Activated CD4-positive, CD25-positive, alpha-beta regulatory T cell treated with anti-CD3 and anti-CD28 coated beads, Interleukin-2, amount 50 U/mL, for 16 hours (primary cell): Measurements from ENCODE around the gene PDE2A.

ENCODE experiments used
- DNase-seq: peaks from one replicate; pipeline ENCODE4 v3.0.0-alpha.2; 2020; ENCODE audit warnings: low read depth, low spot score

PDE2A gene

DNA sequence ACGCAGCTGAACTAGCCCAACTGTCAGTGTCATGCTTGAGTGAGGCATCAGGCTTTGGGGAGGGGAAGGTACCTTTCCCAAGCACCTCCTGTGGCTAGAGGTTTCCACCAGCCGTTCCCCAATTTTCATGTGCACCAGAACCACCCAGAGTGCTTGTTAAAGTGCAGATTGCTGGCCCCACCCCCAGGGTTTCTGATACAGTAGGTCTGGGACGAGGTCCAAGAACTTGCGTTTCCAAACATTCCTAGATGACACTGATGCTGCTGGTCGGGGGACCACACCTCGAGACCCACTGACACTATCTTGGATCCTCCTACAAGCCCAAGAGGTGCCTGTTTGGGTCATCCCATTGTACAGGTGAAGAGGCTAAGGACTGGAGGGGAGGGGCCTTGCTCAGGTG lies 59.8 kb downstream of the PDE2A start:
- no peak for DNase-seq

DNA sequence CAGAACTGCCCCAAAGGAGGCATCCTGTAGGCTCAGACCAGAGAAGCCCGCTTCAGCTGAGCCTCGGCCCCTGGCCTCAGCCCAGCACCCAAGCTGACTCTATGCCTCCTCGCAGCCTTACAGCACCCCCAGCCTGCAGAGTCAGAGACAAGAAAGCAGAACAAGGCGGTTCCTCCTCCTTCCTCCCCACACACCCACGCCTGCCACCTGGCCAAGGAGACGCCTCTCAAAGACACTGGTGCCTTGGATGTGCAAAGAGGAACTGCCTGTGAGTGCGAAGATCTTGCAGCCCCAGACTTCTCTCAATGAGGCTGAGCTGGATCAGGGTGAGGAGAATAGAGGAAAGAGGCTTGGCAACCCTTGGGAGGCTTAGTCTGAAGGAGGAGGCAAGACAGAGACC lies 60.2 kb downstream of the PDE2A start:
- no peak for DNase-seq

DNA sequence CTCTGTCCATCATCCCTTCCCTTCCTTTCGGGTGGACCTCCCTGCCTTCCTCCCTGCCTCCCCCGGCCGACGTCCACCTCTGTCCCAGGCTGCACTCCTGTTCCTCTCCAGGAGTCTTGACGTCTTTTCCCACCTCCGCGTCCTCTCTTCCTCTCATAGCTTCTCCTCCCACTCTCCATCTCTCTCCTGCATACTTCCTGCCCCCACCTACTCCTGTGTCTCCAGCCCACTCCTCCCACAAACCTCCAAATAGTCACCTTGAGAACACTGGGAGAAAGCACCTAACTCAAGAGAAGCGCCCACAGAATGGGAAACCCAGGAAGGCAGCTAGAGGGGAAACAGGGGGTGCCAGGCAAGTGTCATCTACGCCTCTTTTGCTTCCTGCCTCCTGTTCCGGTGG lies 60.8 kb downstream of the PDE2A start:
- DNase-seq: no peak

DNA sequence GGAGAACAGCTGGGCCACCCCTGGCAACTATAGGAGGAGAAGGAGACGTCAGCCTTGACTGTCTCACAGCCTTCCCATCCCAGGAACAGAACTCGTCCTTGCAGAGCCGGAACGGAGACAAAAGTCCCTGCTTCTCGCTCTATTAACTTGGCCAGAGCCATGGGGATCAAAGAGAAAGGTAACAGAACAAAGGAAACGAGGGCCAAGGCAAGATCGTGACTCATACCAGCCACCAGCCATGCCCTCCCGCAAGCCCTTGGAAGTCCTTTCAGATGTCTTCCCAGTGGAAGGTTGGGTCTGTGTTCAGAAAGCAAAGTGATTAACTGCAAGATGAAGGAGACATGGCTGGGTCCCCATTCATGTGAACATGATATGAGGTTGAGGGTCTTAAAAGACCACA lies 64.7 kb downstream of the PDE2A start:
- no peak for DNase-seq

DNA sequence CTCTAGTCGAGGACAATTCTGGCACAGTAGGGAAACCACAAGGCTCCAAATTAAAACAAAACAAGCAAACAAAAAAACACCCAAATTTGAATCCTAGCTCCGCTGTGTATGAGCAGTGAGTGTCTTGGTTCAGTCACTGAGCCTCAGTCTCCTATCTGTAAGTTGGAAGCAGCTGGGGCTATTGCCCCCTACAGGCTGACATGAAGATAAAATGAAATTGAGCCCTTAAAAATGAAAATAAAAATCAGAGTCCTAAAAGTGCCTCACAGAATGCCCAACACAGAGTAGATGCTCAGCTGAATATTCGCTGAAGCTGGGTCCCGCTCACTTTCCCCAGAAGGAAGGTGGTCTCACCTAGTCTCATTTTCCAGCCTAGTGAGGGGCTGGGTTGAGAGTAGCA lies 65.2 kb downstream of the PDE2A start:
- DNase-seq: no peak

DNA sequence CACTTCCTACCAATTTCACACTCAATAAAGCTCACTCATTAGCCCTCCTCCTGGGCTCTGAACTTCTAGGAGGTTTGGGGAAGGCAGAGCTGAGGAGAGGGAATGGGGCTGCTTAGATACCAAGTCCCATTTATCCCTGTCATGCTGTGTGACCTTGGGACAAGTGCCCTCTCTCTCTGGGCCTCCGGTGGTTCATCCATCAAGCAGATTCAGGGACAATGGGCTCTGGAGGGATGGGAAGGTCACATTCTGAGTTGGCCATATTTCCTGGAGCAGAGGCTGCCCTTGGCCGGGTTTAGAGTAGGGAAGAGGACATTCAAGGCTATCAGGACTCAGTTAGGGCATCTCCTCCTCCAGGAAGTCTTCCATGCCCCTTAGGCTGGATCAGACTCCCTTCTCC lies 66.7 kb downstream of the PDE2A start:
- no peak for DNase-seq

DNA sequence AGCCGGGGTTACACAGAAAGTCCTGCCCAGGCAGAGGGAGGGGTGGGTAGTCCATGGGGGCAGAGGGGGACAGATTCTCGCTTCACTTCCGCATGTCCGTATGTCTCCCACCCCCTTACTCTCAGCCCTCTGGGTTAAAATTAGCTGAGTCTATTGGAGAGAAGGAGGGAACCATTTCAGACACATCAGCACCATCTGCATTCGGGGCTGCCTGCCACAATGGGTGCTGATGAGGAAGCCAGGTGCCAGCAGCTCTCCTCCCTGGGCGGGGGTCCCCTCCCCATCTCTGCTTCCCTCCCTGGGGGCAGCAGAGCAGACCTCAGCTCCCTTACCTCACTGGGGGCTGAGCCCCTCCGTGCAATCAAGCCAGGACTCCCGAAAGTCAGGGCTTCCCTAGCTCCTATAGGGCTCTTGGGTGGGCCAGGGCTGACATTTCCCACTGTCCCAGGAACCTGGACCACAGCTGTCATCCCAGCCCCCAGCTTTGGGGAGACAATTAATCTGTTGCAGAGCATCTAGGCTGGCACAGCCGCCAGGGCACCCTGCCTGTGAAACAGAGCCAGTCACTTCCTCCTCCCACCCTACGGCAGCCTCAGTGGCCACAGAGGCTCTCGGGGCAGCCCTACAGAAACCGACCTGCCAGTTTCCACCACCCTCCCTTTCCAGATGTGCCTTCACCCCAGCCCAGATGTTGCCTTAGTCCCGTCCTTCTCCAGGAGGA lies 67.3 kb downstream of the PDE2A start:
- no peak for DNase-seq

DNA sequence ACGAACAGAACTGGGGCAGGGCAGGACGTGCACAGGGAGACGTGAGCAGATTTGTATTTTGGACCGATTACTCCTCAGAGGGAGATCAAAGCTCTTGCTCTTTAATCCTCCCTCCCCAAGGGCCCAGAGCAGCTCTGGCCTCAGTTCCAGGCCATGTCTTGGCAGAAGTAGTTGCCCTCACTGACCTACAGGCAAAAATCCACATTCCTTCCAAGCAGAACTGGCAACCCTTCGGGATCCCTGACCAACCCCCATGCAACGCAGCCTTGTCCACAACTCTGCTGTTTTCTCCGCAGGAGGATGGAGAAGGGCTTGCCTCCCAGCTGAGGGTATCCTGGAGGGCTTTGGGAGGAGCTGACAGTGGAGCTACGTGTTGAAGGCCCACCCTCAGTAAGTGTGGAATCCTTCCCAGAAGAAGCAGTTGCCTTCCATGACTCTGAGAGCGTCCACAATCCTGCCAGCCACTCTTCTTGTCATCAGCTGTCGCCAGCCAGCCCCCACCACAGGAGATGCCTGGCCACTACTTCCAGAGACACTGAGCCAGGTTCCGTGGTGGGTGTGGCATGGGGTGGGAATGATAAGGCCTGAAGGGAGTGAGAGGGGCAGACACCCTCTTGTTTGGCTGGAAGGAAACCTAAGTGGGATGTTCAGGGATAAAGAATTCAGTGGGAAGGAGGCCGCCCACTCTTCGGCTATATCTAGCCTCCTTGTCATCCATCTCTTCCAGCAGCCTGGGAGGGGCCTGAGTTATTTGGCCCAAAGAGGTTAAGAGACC lies 68.1 kb downstream of the PDE2A start:
- DNase-seq: no peak

DNA sequence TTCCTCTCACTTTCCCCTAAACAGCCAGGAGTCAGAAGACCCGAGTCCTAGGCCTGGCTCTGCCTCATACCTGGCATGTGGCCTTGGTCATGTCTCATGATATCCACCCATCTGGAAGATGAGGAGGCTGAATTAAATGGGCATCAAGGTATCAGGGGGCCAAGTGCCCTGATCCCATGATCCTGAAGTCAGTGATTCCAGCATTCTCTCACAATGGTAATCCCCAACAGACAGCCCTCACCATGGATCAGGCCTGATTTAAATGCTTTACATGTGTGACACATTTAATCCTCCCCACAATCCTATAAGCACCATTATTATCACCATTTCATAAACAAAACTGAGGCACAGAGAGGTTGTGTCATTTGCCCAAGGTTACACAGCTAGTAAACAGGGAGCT lies 70.0 kb downstream of the PDE2A start:
- DNase-seq: no peak

DNA sequence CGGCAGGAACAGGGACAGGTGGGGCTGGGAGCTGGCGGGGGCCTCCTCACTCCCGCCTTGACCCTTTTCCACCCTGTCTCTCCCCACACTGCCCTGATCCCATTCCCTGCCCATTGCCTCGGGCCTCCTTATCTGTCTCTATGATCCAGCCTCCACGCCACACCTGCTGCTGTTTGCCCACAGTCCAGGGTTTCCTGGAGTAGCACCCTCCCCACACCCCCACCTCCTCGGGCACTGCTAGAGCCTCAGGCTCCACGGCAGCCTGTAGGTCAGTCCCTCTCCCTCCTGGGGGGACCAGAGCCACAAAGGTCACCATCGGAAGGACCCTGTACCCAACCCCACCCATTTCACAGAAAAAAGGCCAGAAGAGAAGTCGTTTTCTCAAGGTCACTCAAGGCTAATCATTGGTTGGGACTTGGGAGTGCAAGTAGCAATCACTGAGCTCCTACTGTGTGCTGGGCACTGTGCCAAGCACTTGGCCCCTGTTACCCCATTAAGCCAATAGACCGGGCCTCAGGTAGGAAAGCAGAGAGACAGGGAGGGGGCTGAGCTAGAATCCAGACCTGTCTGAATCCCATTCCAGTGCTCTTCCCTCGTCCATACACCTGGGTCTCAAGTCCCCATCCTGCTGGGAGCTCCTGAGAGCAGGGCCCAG lies 71.8 kb downstream of the PDE2A start:
- no peak for DNase-seq

DNA sequence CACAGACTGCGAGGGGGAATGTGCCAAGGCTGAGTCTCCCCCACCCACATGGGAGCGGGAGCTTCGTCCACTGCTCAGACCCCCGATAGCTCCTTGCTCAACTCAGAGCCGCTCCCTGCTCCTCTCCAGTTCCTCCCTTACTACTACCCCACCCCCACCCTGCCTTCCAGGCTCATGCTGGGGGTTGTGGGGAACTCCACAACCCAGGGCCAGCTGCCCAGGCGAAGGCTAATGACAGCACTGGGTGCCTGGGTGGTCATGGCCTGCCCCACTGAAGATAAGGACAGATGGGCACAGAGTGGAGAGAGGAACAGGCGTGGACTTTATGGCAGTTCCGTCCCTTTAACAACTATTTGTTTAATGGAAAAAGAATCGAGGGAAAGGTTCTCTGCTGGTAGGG lies 73.7 kb downstream of the PDE2A start:
- no peak for DNase-seq

DNA sequence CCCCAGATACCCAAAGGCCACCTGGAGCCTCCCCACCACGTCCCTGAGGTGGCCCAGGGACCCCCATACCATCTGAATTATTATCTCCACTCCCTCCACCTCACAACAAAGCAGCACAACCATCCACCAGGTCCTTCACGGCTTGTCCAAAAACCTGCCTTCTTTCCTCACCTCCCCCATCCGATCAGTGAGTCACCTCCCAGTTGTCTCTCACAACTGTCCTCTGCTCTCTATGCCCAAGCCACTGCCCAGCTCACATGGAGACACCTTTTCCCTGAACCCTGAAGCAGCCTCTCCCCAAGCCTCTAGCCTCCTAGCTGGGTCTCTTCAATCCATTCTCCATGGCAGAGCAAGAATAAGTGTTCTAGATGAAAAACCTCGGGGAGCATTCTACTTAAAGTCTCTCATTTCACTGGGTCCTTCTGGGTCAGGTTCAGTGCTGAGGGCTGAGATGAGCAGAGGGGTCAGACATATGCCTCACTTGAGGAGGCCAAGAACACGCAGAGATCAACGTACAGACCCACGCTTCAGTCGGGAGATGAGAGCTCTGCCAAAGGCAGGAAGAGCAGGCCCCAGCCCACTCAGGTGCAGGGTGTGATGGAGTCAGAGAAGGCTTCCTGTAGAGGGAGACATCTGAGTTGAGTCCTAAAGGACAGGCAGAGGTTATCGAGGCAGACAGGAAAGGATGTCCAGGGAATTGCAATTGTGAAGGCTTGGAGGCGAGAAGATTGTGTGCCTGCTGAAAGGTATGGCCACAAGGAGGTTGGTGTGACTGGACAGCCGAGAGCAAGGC lies 74.7 kb downstream of the PDE2A start:
- no peak for DNase-seq

DNA sequence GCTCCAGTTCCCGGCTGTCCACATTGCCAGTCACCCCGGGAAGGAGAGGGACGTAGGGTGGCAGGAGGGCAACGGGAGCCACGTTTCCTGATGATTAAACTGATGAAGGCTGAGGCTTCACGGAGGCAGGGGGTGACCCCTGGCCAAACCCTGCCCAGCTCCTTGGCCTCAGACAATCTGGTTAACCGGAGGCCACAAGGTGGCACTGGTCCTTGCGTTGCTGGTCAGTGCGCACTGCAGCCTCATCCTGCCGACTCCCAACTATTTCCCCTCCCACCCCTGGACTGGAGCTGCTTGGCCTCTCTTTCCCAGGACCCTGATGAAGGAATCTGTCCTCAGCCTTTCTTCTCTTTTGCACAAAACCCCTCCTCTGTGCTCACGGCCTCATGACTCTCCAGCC lies 75.3 kb downstream of the PDE2A start:
- no peak for DNase-seq

DNA sequence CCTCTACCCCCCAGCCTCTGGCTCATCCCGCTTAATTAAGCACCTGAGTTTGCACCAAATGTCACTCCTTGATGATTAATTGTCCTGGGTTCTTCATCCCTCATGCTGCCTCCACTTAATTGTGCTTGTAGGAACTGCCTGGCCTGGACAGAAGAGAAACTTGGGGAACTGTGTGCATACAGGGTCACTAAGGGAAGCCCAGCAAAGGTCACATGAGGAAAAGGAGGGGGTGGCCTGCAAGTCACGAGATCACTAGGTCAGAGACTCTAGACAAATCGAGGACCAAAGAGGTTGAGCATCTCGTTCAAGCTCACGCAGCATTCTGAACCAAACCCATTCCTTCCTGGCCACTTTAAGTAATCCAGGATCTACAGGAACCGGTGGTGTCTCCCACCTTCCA lies 75.8 kb downstream of the PDE2A start:
- DNase-seq: no peak

DNA sequence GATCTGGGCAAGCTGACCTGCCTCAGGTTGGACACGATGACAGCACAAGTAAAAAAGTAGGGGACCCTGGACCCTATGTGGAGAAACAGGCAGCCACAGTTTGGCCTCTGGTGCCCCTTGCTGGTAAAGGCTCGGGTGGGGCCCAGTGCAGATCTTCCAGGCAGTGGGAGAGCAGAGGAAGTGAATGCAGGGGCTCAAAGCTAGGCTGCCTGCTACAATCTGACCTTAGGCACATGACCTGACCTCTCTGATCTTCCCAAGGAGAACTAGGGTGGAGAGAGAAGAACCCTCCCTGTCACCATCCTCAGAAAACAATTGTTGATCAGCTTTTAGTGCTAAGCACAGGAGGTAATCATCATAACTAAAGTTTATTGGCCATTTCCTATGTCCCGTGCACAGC lies 76.5 kb downstream of the PDE2A start:
- no peak for DNase-seq

DNA sequence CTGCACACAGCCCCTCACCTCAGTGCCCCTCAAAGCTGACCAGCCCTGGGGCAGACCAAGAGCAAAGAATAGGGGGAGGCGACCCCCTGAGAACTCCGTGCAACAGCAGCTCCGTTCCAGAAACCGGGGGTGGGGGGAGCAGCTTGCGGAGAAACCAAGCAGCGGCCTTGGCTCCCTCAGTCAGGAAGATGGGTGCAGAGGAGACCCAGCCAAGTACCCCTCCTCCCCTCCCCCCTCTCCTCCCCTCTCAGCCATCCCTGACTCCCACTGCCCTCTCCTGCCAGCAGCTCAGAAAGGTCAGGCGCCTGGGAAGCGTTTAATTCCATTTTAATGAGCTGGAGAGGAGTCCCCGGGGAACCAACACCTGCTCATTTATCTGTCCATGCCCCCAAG lies 78.9 kb downstream of the PDE2A start:
- DNase-seq: no peak

DNA sequence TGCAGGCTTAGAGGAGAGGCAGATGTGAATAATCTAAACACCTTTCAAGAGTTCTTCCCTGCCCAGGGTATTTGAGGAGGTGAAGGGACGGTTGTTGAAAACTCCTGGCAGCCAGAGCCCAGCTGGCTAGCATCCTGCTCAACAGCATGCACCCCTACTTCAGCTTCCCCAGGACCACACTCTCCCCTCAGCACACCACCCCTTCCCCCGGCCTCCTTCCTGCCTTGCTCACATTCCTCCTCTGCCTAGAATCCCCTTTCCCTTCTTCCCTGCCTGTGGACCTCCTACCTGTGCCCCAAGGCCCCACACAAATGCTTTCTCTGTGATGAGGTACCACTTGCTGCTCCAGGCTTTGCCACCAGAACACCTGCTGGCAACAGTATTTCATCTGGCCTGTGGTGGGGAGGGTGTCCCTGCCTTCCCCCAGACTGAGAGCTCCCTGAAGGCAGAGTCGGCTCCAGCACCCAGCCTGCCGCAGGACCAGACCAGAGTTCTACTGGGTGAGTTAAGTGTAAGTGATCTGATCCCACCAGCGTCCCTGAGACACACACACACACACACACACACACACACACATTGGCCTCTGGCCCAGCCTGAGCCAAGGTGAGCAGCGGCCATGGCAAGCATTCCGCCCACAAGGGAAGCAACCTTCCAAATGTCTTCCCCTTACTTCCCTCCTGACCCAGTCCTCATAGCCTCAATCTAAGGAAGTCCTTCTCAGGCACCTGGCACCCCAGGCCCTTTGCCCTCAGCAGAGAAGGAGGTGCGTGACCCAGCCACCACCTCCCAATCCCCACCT lies 79.5 kb downstream of the PDE2A start:
- no peak for DNase-seq

DNA sequence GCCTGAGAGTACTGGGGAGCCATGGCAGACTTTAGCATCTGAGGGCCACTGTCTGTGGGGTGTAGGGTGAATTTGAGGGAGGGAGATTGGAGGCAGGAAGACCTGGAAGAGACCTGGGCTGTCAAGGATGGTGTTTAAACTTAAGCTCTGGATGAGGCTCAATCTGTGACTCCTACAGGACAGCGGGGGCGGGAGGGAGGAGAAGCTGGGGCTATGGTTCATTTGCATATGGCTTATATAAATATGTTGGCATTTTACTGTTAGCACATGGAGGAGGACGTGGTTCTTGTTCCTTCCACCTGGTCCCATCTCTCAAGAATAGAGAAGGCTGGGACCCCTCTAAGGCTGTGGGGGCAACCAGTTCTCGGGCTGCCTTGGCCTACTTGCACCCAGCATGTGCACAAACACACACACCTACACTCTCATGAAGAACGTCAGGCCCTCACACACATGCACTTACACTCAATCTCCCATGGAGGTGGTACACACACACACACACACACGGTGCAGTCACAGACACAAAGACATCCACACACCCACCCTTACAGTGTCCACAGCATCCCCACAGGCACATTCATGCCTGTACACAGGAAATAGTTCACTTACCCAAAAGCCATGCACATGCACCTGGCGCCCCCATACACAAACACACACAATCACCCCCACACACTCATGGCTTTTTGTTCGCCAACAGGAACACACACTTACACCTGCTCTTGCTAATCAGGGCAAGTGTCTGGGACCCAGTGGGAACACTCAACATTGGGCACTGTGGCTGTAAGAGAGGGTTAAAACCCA lies 81.3 kb downstream of the PDE2A start:
- DNase-seq: no peak

DNA sequence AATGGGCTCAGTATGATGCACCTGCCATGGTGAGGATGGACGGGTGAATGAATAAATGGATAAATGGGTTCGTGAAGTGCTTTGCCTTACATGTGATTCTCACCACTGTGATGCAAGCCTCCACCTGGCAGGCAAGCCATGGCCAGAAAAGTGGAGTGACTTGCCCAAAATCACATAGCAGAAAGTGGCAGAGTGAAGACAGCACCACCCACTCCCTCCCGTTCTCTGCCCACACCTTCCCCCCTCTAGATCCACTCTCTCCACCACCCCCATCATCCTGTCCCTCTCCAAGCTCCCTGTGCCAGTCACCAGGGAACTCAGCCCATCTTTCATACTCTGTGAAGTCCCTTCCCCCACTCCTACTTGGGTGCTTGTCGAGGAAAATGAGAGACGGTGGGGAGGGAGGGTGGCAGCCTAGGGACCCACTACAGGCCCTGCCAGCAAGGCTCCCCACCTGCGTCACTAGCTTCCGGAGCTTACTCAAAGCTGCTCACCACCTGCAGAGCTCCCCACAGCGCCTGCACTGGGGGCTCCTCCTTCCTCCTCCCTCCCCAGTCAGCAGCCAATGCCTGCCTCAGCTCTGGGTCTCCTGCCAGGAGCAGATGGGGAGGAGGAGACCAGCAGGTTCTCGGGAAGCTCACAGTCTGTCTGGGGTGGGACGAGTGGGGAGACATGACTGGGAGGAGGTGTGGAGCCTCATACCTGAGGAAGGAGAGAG lies 82.3 kb downstream of the PDE2A start:
- peak; percentile 22 for DNase-seq

DNA sequence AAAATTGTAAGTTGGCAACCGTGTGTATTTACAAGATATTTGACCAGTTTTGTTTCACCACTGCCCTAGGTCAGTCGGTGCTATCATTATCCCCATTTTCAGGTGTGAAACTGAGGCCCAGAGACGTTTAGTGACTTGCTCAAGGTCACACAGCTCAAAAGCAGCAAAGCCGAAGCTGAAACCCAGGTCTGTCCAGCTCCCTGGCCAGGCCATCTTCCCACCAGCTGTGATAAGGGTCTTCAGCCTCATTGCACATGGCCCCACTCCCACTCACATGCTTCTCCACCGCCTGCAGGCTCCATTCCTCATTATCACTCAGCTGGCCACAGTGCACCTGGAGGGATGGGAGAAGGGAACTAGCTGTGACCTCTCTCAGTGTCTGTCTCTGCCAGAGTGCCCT lies 83.2 kb downstream of the PDE2A start:
- no peak for DNase-seq
